GM18873 (cell line): ENCODE results near the gene MYCBPAP.

Source experiments
- ATAC-seq: cut with Tn5 transposase; IDR thresholded peaks from one replicate; pipeline ENCODE4 v1.9.1; 2021; ENCODE audit warnings: mild to moderate bottlenecking, moderate library complexity, moderate number of reproducible peaks; ENCODE audit not compliant: unreplicated experiment, low FRiP score

Gene MYCBPAP

DNA sequence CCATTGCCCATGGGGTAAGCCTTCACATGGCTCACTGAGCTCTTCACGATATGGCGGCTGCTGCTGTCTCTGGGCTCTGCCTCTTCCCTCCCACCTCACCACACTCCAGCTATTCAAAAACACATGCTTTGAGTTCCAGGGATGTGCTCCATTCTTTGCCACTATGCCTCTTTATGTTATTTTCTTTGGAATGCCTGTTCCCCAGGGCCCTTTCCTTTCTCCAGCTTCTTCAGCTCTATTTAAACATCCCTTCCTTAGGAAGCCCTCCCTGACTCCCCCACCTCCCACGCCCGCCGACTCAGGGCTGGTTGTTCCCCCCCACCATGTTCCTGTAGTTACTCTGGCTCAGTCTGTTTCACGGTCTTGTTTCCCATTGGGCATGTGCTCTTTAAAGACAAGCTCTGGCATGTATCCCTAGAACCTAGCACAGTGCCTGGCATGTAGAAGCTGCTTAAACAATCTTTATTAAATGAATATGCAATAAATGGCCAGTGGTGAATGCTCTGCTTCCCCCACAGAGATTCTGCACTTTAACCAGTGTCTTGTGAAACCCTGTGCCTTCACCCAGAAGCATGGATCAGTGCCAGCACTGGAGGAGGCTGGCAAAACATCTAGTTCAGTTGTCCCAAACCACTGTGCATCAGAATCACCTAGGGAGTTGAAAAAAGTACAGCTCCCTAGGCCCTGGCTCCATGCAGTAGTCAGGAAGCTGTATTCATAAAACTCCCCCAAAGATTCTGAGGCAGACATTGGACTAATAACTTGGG is 6.9 kb downstream of the MYCBPAP start:
- ATAC-seq: no peak

DNA sequence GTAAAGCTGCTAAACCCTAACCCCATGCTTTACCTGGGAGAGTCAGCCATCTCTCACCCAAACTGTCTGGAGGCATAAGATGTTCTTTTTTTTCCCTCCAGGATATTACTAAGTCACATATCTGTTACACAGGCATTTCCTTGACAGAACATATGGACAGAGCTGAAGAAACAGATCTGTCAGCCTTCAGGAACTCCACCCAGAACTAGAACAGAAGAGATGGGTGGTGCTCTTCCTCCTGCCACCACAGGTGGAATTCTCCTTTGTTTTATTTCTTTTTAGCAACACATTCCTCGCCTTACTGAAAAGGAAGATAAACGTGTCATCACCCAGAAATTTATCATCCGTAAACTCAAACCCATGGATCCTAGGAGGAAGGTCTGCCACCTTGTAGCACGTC is 8.8 kb downstream of the MYCBPAP start:
- no peak for ATAC-seq

DNA sequence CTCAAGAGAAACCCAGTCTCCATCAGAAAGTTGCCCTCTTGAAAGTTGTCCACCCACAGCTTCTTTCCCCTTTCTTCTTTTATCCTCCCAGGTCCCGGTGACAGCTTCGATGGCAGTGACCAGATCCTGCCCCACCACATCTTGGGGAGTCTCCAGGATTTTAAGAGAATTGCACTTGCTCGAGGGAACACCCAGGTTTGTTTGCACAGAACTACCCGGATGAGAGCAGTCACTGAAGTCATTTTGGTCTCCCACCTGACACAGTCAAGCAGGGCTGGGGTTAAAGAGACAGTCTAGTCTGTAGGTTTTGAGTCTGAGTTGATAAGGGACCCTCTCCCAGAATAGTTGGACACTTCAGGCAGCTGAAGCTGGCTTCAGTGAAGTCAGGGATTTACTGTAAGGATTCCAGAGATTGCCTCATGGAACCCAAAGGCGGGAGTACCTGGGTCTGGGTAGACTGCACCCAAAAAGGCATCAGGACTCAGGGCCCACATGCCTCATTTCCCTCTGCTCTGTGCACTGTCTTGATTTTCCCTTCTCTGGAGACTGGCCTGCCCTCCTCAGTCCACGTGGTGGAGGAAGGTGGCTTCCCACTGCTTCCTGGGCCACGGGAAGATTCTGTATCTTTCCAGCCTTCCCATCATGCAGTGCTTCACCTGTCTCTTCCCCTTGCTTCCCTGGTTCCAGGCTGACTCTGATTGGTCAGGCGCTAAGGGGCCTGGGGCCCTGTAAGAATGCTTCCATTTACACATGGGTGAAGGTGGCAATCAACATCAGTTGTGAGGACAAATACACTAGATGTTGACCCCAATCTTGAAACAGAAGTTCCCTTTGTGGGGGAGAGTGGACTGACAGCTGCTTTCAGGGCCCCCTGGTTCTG is 9.5 kb downstream of the MYCBPAP start:
- ATAC-seq: no peak

DNA sequence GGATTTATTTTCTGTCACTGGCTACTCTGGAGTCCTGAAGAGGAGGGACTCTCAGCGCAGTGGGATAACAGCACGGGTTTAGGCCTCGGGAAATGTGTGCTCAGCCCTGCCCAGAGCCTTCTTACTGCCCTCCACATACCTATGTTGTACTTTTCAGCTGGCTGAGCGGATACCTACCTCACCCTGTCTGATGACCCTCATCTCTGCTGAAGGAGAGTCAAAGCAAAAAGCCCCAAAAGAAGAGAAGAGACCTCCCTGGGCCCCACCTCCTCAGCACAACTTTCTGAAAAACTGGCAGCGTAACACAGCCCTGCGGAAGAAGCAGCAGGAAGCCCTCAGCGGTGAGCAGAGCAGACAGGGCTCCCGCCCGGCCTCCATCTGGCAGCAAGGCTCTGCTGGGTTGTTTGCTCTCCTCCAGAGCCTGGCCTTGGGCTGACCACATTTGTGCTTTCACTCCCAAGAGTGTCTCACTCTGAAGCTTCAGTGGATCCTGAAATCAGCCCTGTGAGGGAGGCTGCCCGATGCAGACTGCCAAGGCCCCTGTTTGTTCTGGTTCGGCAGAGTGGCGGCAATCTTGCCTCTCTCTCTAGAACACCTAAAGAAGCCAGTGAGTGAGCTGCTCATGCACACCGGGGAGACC is 10.3 kb downstream of the MYCBPAP start:
- ATAC-seq: no peak

DNA sequence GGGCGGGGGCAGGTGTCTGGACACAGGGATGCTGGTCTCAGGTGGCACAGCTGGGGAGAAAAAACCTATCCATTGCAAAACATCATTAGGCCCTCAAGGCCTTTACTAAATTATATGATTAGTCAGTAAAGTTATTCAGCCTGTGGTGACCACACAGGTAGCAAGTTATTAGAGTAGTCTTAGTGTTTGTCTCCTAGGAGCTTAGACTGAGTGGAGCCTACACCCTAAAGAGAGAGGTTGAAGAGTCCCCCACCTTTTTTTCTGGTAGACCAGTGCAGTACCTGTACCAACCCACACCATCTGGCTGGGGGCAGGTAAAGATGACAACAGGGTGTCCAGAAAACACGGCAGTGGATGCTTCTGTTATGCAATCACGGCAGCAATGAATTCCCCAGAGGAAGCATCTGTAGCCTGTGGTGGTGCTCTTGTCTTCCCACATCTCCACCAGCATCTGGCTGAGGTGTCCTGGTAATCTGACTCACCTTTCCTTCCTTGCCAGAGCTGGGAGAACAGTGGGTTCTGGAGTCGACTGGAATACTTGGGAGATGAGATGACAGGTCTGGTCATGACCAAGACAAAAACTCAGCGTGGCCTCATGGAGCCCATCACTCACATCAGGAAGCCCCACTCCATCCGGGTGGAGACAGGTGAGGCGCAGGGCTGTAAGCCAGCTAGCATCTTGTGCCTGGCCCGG is 11.0 kb downstream of the MYCBPAP start:
- ATAC-seq: no peak

DNA sequence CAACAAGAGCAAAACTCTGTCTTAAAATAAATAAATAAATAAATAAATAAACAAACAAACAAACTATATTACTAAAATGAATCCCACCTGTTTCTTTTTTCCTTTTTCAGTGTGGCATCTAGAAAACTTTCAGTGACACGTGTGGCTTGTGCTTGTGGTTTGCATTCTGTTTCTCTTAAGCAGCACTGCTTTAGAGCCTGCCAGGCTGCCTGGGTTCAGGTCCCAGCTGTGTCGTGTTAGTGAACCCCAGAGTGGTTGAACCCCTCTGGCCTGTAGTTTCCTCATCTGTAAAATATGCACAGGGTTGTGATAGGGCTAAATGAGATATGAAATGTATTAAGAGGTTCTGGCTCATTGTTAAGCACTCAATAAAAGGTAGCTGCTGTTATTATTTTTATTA is 12.2 kb downstream of the MYCBPAP start:
- ATAC-seq: no peak

DNA sequence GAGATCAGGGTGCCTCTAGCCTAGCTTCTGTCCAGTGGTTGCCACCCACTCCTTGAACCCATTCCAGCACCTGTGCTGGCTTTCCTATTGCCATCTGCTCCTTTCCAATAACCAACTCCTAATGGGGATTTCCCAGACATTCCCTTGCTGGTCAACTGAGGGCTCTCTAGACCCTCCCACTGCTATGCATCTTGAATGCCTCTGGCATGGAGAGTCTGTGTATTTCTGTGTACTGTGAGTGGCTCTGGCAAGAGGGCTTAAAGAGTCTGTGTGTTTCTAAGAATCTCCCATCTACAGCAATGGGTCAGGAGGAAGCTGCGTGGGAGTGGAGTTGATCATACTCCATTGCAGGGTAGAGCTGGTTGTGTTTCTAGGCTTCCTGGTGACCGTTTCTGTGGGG is 13.3 kb downstream of the MYCBPAP start:
- ATAC-seq: no peak

DNA sequence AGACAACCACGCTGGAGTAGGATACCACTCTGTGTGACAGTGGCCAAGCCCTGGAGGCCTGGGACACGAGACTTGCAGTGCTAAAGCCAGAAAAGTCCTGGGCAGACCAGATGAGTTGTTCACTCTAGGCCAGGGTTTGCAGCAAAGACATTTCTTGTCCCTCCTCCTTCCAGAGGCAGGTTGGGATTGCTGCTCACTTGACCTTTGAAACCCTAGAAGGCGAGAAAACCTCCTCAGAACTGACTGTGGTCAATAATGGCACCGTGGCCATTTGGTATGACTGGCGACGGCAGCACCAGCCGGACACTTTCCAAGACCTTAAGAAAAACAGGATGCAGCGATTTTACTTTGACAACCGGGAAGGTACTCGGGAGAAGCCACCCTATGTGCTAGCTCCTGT is 14.5 kb downstream of the MYCBPAP start:
- ATAC-seq: no peak

DNA sequence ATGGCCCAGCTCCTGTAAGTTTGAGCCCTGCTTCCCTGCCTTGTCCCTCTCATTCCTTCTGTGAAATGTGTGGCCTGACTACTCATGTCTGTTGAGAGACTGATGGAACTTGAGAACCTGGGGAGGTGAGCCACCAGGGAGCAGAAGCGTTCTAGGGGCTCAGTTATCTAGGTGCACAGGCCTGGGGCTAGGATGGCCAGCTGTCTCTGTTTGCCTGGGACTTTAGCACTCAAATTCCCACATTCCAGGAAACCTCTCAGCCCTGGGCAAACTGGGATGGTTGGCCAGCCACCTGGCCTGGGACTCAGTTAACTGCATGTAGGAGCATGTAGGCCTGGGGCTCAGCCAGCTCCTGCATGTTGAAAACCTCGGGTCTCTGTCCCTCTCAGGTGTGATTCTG is 15.0 kb downstream of the MYCBPAP start:
- ATAC-seq: no peak

DNA sequence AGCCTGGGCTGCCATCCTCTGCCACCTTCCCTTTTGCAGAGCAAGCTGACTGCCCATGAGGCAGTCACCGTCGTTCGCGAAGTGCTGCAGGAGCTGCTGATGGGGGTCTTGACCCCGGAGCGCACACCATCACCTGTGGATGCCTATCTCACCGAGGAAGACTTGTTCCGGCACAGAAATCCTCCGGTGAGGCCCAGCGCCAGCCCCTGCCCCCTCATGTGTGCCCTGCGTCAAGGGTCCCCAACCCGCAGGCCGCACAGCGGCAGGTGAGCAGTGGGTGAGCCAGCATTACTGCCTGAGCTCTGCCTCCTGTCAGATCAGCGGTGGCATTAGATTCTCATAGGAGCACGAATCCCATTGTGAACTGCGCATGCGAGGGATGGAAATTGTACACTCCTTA is 16.6 kb downstream of the MYCBPAP start:
- ATAC-seq: no peak

DNA sequence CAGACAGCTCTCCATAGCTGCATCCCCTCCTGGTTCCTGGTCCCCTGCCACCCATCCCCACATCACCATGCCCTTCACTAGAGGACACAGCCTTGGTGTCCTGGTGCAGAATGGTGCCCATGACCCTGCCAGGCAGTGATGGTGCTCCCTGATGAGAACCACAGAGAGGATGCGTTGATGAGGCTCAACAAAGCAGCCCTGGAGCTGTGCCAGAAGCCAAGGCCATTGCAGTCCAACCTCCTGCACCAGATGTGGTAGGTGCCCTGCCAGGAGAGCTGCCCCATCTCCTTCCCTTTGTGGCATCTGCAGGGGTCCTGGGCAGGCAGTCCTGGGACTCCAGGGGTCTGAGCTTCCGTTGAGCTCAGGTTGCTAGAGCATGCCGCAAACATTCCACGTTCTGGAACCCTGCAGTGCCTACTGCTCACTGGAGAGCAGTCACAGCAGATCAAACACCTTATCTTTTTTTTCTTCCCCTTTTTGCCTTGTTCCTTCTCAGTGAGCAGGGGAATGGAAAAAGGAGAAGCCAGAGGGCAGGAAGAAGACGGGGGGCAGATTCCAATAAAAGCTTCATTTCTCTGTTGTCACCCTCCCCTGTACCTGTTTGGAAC is 19.0 kb downstream of the MYCBPAP start:
- ATAC-seq: no peak

DNA sequence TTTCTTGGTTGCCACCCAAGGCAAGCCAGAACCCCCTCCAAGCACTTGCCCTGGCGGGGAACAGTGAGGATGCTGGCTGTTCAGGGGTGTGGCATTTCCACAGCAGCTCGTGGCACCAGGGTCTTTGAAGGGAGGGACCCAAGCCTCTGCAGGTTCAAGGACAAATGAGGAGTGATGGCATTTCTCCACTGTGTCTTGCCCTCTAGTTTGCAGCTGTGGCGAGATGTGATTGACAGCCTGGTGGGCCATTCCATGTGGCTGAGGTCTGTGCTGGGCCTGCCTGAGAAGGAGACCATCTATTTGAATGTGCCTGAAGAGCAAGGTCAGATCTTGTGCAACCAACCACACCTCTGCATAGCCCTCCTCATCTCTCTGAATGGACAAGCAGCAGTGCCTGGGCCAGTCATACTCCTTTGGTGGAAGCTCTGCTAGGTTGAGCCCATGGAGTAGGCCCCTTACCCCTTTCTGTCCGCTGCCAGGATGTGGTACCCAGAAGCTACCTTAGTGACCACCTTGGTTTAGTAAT is 19.8 kb downstream of the MYCBPAP start:
- no peak for ATAC-seq

DNA sequence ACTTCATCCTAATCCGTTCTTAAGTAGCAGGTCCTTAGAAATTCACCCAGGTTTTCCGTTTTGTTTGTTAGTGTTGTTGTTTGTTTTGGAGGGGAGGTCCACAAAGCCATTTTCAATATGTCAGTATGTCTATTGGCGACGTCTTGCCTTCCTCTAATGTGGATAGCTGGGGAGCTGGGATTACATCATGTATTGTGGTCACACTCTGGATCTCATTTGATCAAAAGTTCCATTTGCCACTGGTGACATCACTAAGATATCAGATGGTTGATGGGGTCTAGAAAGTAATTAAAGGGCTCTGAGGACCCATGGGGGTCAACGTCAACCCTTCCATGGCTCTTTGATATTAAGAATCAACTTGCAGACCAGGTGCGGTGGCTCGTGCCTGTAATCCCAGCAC is 21.6 kb downstream of the MYCBPAP start:
- no peak for ATAC-seq

DNA sequence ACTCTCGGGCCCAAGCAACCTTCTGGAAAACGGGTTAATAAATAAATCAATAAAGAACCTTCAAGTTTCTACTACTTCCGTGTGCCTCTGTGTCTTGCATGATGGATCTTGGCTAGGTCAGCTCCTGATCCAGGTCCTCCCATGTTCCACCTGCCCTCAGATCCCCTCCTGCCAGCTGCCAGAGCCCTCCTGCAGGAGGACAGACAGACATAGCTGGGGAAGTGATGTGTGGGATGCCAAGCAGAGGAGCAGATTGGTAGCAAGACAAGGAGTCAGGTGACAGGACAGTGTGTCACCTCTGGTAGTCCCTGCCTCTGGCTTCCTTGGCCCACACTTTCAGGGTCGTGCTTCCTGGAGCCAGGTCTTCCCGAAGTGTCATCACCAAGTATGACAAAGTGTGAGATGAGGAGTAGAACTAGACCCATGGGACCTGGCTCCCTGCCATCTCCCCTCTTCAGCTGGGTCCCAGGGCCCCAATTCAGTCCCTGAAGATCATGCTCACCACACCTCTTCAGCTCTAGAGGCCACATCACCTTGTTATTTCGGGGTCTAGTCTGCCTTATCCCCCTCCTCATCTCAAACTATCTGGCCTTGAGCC is 23.3 kb downstream of the MYCBPAP start:
- ATAC-seq: no peak

DNA sequence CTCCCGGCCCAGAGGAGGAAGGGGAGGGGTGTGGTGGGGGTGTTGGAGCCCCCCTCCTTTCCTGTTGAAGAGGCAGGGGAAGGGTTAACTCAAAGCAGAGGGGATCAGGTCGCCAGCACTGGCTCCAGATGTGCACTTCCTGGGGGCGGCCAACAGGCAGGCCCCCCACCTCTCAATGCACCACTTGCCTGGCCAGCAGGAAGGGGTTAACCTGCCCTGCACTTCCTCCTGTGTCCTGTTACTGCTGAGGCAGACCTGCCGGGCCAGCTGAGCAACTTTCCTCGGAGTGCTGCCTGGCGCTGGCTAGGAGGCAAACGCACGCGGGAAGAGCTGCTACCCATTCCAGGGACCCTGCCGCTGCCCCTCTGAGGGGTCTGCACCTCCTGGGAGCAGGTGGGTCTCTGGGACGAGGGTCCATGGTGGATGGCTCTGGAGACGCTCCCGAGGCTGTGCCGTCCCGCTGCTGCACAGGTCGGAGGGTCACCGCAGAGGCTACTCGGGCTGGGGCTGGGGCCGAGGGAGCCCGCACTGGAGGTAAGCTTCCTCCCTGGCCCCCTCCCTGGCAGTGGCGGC is 24.3 kb downstream of the MYCBPAP start, which contains the start of gene EPN3:
EPN3 (plus strand) TSS at position 284 of the 573 bp plus-strand sequence. CDS start 3,822 bp downstream, outside the sequence.
- ATAC-seq: no peak

DNA sequence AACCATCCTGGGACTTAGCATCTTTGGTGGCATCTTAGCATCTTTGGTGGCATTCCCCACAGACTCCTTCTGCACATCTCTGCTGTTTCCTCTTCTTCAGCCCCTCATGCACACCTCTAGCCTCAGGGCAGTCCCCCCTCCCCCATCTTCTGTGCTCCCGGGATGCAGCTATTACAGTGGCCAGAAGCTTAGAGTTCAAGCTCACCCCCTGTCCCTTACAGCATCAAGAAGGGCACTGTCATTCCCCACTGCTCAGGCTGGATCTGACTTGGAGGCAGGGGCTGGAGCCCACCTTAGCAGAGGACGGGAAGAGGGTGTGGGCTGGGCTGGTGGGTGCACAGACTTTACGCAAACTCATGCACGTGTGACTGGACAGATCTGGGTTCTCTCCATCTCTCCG is 24.9 kb downstream of the MYCBPAP start:
- ATAC-seq: no peak

DNA sequence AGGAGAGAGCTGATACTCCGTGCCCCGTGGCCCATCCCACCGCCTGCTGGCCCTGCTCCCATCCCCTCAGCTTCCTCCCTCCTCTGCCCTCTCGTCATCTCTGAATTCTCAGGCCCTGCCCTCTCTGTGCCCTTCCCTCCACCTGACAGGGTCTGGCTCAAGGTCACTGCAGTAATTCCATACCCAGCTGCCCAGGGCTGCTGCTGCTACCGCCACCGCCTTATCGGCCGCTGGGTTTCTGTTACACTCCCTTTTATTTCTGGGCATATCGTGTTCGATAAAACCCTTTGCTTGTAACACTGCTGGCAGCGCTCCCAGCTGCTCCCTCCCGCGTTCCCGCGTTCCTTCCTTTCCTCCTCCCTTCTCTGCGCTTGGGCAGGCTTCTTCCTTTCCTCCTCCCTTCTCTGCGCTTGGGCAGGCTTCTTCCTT is 25.5 kb downstream of the MYCBPAP start:
- ATAC-seq: no peak

DNA sequence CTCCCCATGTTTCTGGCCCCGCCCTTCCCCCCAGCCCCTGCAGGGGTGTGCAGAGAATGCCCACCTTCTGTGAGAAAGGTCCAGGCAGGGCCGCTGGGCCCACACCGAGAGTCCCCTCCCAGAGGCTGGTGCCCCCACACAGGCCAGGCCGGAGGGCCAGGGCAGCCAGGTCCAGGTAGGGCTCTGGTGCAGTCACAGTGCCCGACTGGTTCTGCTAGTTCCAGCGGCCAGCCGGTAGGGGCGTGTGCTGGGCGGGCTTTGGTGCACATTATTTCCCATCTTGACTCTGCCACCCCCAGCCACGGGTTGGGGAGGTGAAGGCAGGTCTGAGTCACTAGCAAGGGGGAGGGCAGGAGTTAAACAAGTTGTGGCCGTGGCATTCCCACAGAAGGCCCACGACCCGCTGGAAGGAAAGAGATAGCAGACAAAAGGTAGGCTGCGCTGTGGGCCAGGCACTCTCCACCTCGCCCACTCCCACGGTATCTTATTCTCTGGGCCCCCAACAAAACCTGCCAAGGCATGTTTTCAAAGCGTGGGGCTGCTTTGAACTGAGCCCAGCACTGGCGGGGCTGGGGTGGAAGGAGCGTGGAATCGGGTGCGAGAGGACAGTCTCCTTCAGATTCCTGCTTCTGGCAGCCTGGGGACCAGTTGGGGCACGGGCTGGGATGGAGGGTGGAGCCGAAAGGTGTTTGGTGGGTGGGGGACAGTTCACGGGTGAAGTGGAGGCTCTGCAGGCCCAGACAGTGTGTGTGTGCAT is 26.2 kb downstream of the MYCBPAP start:
- no peak for ATAC-seq

DNA sequence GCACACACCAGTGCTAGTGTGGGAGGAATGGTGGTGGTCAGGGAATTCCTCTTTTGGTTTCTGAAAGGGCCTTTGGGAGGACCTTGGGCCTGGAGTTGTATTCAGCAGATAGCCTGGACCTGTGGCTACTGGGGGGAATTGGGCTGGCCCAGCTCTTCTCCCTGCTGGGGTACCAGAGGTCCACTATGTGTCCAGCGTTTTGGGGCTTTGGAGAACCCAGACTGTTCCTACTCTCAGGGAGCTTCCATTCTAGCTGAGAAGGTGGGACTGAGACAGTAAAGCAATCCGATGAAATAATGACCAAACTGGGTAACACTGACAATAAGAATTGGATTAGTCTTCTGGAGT is 26.7 kb downstream of the MYCBPAP start:
- no peak for ATAC-seq
